Panc1 (cell line): ENCODE data around the gene OSBPL9.

Experiments
- POLR2AphosphoS5 ChIP-seq: IDR thresholded peaks from 2 replicates; pipeline ENCODE4 v1.6.1; 2012; ENCODE audit warnings: mild to moderate bottlenecking, low read depth, low read length, moderate library complexity
- TF ChIP-seq, protein P1 (sequence below): fragments of 450-650 bp; IDR thresholded peaks from 2 replicates; pipeline ENCODE4 v1.5.1; 2017; ENCODE audit warnings: mild to moderate bottlenecking

DNA sequence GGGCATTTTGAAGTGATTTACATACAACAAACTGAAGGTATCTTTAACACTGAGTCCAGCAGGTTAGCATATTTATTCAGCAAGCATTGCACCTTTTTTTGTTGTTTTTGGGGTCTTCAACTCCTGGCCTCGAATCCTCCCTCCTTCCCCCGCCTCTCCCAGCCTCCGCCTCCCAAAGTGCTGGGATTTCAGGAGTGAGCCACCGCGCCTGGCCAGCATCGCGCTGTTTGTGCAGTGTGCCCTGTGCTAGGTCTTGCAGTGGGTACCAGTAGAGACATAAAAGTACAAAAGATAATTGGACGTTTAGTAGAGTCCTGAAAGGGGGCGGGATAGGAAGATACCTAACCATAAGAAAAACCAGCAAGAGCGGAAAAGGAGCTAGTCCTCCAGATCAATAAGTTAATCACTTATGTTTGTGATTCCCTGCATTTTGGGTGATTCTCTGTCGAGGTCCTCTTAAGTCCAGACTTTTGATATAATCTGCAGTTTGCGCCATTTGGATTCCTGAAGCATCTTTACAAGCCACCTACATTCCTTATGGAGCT, 111.8 kb downstream of the OSBPL9 start:
- TF ChIP-seq, protein P1, sequence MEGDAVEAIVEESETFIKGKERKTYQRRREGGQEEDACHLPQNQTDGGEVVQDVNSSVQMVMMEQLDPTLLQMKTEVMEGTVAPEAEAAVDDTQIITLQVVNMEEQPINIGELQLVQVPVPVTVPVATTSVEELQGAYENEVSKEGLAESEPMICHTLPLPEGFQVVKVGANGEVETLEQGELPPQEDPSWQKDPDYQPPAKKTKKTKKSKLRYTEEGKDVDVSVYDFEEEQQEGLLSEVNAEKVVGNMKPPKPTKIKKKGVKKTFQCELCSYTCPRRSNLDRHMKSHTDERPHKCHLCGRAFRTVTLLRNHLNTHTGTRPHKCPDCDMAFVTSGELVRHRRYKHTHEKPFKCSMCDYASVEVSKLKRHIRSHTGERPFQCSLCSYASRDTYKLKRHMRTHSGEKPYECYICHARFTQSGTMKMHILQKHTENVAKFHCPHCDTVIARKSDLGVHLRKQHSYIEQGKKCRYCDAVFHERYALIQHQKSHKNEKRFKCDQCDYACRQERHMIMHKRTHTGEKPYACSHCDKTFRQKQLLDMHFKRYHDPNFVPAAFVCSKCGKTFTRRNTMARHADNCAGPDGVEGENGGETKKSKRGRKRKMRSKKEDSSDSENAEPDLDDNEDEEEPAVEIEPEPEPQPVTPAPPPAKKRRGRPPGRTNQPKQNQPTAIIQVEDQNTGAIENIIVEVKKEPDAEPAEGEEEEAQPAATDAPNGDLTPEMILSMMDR, result no peak
- TF ChIP-seq POLR2AphosphoS5, result no peak
